ENCODE data around the gene PTPRG.
"Not testable (repeated sequence)": the region's sequence is repeated elsewhere in the genome, so short reads cannot be mapped to it uniquely, and the experiment has no call there.

The PTPRG gene

DNA sequence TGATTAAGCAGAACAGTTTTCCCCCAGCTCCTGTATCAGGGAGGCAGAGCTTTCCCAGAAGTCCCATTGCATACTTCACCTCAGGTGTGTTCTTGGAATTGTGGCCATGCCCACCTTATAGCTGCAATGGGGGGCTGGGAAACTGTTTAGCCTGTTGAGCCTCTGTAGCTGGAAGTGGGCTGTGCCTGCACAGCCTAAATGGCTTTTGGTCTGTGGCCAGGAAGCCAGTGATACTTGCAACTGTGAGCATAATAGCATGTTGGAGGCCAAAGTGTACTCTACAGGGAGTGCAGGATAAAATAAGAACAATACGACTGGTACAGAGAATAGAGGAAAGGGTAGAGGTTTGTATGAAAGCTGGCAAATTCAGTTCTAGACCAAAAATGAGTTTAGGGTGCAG is 248.5 kb downstream of the PTPRG start:
- Histone ChIP-seq H3K27ac (ENCODE audit: insufficient read depth, low read length, poor library complexity, severe bottlenecking) (no peak overlapping the region), H3K4me1 (ENCODE audit: control insufficient read depth, insufficient read depth, low read length, poor library complexity, severe bottlenecking) (no peaks in the 10 kb centered on the region), H3K27me3 (replicated peaks; ENCODE audit: control insufficient read depth, insufficient read depth, low read length, poor library complexity, severe bottlenecking) (no peaks in the 10 kb centered on the region), H3K9me3 (ENCODE audit: control insufficient read depth, low read length) (no peaks in the 10 kb centered on the region), H3K4me3 (ENCODE audit: insufficient read depth, low read depth, low read length, poor library complexity, severe bottlenecking) (no peak overlapping the region), H3K36me3 (ENCODE audit: control insufficient read depth, insufficient read depth, low read length) (no peaks in the 10 kb centered on the region)
- no peak for DNase-seq

DNA sequence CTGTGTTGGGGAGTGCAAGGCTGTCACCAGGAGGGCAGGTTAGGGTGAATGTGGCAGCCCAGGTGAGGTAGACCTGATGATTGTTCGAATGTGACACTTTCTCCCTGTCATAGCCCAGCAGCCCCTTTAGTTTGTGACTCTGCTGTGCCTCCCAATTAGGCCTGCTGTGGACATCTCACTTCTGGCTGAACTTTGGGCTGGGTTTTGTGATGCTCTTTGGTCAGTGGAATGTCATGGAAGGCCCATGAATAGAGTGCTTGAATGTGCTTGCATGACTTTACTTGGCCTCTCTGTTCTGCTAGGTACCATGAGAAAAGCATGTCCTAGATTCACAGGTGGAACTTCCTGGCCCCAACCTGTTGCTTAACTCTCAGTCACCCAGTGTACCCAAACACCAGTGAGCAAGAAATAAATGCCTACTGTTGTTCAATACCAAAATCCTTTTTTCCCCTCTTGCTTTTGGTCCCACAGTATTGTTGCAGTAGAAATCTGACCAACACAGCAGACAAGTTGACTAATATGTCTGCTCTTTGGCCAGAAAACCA is 249.7 kb downstream of the PTPRG start:
- no peak overlapping the region for H3K27ac ChIP-seq (ENCODE audit: insufficient read depth, low read length, poor library complexity, severe bottlenecking)
- no peaks in the 10 kb centered on the region for H3K27me3 ChIP-seq (replicated peaks; ENCODE audit: control insufficient read depth, insufficient read depth, low read length, poor library complexity, severe bottlenecking)
- no peaks in the 10 kb centered on the region for H3K36me3 ChIP-seq (ENCODE audit: control insufficient read depth, insufficient read depth, low read length)
- no peak overlapping the region for H3K4me3 ChIP-seq (ENCODE audit: insufficient read depth, low read depth, low read length, poor library complexity, severe bottlenecking)
- H3K4me1 ChIP-seq (ENCODE audit: control insufficient read depth, insufficient read depth, low read length, poor library complexity, severe bottlenecking), result no peaks in the 10 kb centered on the region
- no peaks in the 10 kb centered on the region for H3K9me3 ChIP-seq (ENCODE audit: control insufficient read depth, low read length)
- no peak for DNase-seq

DNA sequence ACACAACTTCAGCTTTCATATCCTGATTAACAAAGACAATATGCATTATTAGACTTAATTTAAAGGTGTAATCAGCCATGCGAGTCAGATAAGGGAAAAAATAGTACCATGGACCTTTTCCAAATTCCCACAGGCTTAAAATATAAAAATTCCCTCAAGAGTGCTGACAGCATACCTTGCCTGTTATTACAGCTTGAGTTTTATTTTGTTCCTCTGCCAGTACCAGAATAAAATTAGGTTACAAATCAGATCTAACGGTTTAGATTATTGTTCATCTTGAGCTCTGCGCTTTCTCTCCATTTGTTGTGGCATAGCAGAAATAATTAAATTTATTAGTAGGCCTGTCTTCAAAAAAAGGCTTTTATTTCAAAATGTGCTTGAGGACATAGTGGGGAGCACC is 250.3 kb downstream of the PTPRG start:
- Histone ChIP-seq H3K27ac (ENCODE audit: insufficient read depth, low read length, poor library complexity, severe bottlenecking) (no peak overlapping the region), H3K4me1 (ENCODE audit: control insufficient read depth, insufficient read depth, low read length, poor library complexity, severe bottlenecking) (no peaks in the 10 kb centered on the region), H3K36me3 (ENCODE audit: control insufficient read depth, insufficient read depth, low read length) (no peaks in the 10 kb centered on the region), H3K9me3 (ENCODE audit: control insufficient read depth, low read length) (no peaks in the 10 kb centered on the region), H3K4me3 (ENCODE audit: insufficient read depth, low read depth, low read length, poor library complexity, severe bottlenecking) (no peak overlapping the region), H3K27me3 (replicated peaks; ENCODE audit: control insufficient read depth, insufficient read depth, low read length, poor library complexity, severe bottlenecking) (no peaks in the 10 kb centered on the region)
- DNase-seq, result no peak

DNA sequence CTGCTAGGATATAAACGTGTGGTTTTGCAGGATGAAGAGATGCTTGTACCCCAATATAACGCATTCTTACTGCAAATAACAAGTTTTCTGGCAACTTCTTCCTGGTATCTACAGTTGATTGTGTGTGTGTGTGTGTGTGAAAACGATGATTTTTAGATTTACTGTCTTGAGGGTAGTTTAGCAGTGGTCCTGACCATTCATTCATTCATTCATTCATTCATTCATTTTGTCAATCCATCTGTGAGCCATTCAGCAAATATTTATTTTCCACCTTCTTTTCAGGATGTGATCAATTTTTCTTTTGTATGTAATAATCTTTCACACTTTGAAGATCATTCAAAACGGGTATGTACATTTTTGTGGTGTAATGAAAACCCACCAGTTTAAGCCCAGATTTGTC is 250.7 kb downstream of the PTPRG start:
- no peaks in the 10 kb centered on the region for H3K4me1 ChIP-seq (ENCODE audit: control insufficient read depth, insufficient read depth, low read length, poor library complexity, severe bottlenecking)
- no peaks in the 10 kb centered on the region for H3K9me3 ChIP-seq (ENCODE audit: control insufficient read depth, low read length)
- H3K36me3 ChIP-seq (ENCODE audit: control insufficient read depth, insufficient read depth, low read length), result no peaks in the 10 kb centered on the region
- H3K27me3 ChIP-seq (replicated peaks; ENCODE audit: control insufficient read depth, insufficient read depth, low read length, poor library complexity, severe bottlenecking), result no peaks in the 10 kb centered on the region
- no peak for DNase-seq
- H3K27ac ChIP-seq (ENCODE audit: insufficient read depth, low read length, poor library complexity, severe bottlenecking), result no peak overlapping the region
- H3K4me3 ChIP-seq (ENCODE audit: insufficient read depth, low read depth, low read length, poor library complexity, severe bottlenecking), result no peak overlapping the region

DNA sequence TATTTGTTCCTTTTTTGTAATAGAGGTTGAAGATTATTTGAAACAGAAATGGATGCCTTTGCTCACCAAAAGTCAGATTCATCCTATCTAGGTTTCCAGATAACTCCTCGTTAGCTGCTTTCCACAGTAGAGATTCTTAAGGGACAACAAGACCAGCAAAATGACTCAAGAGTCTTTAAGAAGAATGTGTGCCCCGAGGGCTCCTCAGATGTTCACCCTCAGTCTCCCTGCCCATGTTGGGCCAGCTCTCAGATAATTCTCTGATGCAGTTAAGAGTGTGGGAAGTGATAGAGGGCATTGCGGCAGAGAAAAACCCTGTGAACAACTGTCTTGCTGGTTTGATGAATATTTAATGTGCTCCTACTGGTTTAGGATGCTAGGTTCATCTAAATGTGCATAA is 251.1 kb downstream of the PTPRG start:
- H3K27ac ChIP-seq (ENCODE audit: insufficient read depth, low read length, poor library complexity, severe bottlenecking), result no peak overlapping the region
- H3K27me3 ChIP-seq (replicated peaks; ENCODE audit: control insufficient read depth, insufficient read depth, low read length, poor library complexity, severe bottlenecking), result no peaks in the 10 kb centered on the region
- no peak overlapping the region for H3K4me3 ChIP-seq (ENCODE audit: insufficient read depth, low read depth, low read length, poor library complexity, severe bottlenecking)
- no peaks in the 10 kb centered on the region for H3K9me3 ChIP-seq (ENCODE audit: control insufficient read depth, low read length)
- no peaks in the 10 kb centered on the region for H3K4me1 ChIP-seq (ENCODE audit: control insufficient read depth, insufficient read depth, low read length, poor library complexity, severe bottlenecking)
- no peaks in the 10 kb centered on the region for H3K36me3 ChIP-seq (ENCODE audit: control insufficient read depth, insufficient read depth, low read length)
- no peak for DNase-seq

DNA sequence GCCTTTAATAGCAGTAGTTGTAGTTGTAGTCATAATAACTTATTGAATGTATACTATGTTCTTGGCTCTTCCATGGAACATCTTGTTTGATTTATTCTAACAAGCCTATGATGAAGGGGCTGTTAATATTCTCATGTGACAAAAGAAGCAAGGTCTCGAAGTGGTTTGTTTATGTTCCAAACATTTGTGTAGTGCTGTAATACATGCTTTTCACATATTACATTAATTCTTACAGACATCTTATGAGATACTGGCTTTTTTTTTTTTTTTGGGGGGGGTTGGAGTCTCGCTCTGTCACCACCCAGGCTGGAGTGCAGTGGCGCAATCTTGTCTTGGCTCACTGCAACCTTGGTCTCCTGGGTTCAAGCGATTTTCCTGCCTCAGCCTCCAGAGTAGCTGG is 252.3 kb downstream of the PTPRG start:
- no peaks in the 10 kb centered on the region for H3K36me3 ChIP-seq (ENCODE audit: control insufficient read depth, insufficient read depth, low read length)
- H3K27me3 ChIP-seq (replicated peaks; ENCODE audit: control insufficient read depth, insufficient read depth, low read length, poor library complexity, severe bottlenecking), result no peaks in the 10 kb centered on the region
- H3K27ac ChIP-seq (ENCODE audit: insufficient read depth, low read length, poor library complexity, severe bottlenecking), result no peak overlapping the region
- no peaks in the 10 kb centered on the region for H3K4me1 ChIP-seq (ENCODE audit: control insufficient read depth, insufficient read depth, low read length, poor library complexity, severe bottlenecking)
- no peak overlapping the region for H3K4me3 ChIP-seq (ENCODE audit: insufficient read depth, low read depth, low read length, poor library complexity, severe bottlenecking)
- no peak for DNase-seq
- no peaks in the 10 kb centered on the region for H3K9me3 ChIP-seq (ENCODE audit: control insufficient read depth, low read length)

DNA sequence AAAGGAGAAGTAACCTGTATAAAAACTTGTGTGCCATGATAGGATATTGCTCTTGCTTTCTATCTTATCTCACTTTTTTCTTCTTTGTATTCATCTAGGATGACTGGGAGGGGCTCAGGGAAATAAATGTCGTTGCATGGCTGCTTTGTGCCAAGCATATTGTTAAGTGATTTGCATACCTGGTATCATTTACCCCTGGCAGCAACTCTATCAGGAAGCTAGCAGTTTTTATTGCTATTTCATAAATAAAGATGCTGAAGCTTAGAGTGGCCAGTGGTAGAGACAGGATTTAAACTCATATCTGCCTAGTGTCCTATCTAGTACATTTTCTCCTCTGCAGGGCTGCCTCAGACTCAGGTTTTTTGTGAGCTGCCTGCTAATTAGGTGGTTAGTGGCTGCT is 253.3 kb downstream of the PTPRG start:
- Histone ChIP-seq H3K27me3 (replicated peaks; ENCODE audit: control insufficient read depth, insufficient read depth, low read length, poor library complexity, severe bottlenecking) (no peaks in the 10 kb centered on the region), H3K9me3 (ENCODE audit: control insufficient read depth, low read length) (no peaks in the 10 kb centered on the region), H3K4me1 (ENCODE audit: control insufficient read depth, insufficient read depth, low read length, poor library complexity, severe bottlenecking) (no peaks in the 10 kb centered on the region), H3K36me3 (ENCODE audit: control insufficient read depth, insufficient read depth, low read length) (no peaks in the 10 kb centered on the region), H3K27ac (ENCODE audit: insufficient read depth, low read length, poor library complexity, severe bottlenecking) (no peak overlapping the region), H3K4me3 (ENCODE audit: insufficient read depth, low read depth, low read length, poor library complexity, severe bottlenecking) (no peak overlapping the region)
- DNase-seq, result no peak

DNA sequence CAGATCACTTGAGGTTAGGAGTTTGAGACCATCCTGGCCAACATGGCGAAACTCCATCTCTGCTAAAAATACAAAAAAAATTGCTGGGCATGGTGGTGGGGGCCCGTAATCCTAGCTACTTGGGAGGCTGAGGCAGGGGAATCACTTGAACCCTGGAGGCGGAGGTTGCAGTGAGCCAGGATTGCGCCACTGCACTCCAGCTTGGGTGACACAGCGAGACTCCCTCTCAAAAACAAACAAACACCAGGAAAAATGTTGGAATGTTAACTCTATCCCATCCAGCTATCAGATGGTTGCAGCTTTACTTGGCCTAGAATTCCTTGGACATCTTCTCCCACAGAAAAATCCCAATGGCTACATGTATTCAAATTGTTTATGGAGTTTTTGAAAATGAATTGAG is 254.9 kb downstream of the PTPRG start:
- DNase-seq; H3K27ac ChIP-seq (ENCODE audit: insufficient read depth, low read length, poor library complexity, severe bottlenecking); H3K27me3 ChIP-seq (replicated peaks; ENCODE audit: control insufficient read depth, insufficient read depth, low read length, poor library complexity, severe bottlenecking); H3K4me3 ChIP-seq (ENCODE audit: insufficient read depth, low read depth, low read length, poor library complexity, severe bottlenecking); H3K4me1 ChIP-seq (ENCODE audit: control insufficient read depth, insufficient read depth, low read length, poor library complexity, severe bottlenecking); H3K36me3 ChIP-seq (ENCODE audit: control insufficient read depth, insufficient read depth, low read length); H3K9me3 ChIP-seq (ENCODE audit: control insufficient read depth, low read length): not testable (repeated sequence)

DNA sequence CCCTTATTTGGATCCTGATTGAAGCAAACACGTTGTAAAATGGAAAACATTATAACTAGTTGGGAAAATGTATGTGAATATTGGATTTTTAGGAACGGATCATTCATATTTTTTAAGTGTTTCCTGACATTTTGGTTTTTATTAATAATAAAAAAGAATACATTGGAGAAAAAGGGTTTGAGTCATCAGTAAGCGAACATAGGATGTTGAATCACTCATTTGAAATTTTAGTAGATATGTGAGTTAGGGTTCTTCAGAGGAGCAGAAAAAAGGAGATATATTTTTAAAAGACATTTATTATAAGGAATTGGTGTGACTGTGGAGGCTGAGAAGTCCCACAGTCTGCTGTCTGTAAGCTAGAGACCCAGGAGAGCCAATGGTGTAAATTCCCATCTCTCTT is 258.5 kb downstream of the PTPRG start:
- Histone ChIP-seq H3K36me3 (ENCODE audit: control insufficient read depth, insufficient read depth, low read length) (no peaks in the 10 kb centered on the region), H3K9me3 (ENCODE audit: control insufficient read depth, low read length) (no peaks in the 10 kb centered on the region), H3K4me3 (ENCODE audit: insufficient read depth, low read depth, low read length, poor library complexity, severe bottlenecking) (no peak overlapping the region), H3K27ac (ENCODE audit: insufficient read depth, low read length, poor library complexity, severe bottlenecking) (no peak overlapping the region), H3K27me3 (replicated peaks; ENCODE audit: control insufficient read depth, insufficient read depth, low read length, poor library complexity, severe bottlenecking) (no peaks in the 10 kb centered on the region), H3K4me1 (ENCODE audit: control insufficient read depth, insufficient read depth, low read length, poor library complexity, severe bottlenecking) (no peaks in the 10 kb centered on the region)
- DNase-seq, result no peak

DNA sequence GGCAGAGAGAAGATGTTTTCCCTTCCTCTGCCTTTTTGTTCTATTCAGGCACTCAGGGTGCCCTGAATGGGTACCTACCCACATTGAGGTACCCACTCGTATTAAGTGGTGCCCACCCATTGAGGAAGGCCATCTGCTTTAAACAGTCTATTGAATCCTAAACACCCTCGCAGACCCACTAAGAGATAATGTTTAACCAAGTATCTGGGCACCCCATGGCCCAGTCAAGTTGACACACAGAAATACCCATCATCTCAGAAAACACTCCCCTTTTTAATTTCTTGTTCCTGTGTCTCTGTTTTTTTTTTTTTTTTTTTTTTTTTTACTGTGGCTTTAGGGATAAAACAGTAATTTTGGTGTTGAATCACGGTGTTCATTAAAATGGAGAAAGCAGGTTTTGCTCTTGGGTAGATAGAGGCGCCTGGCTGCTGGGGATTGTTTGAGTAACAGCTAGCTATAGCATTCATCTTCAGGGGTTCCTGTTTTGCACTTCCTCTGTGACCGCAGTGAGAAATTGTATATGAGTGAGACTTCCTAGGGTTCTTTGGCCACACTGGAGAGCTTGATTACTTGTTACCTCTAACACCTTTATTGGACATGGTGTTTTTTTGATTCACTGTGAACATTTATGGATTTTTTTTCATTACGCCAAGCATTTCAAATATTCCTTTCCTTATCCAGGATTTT is 259.1 kb downstream of the PTPRG start:
- no peaks in the 10 kb centered on the region for H3K36me3 ChIP-seq (ENCODE audit: control insufficient read depth, insufficient read depth, low read length)
- no peak overlapping the region for H3K4me3 ChIP-seq (ENCODE audit: insufficient read depth, low read depth, low read length, poor library complexity, severe bottlenecking)
- H3K9me3 ChIP-seq (ENCODE audit: control insufficient read depth, low read length), result no peaks in the 10 kb centered on the region
- no peaks in the 10 kb centered on the region for H3K27me3 ChIP-seq (replicated peaks; ENCODE audit: control insufficient read depth, insufficient read depth, low read length, poor library complexity, severe bottlenecking)
- no peak for DNase-seq
- no peak overlapping the region for H3K27ac ChIP-seq (ENCODE audit: insufficient read depth, low read length, poor library complexity, severe bottlenecking)
- H3K4me1 ChIP-seq (ENCODE audit: control insufficient read depth, insufficient read depth, low read length, poor library complexity, severe bottlenecking), result no peaks in the 10 kb centered on the region
